K562 (cell line): ENCODE measurements around the gene RPL36AL. TPM values are rescaled to one million over a fixed set of nuclear protein-coding genes. Genes with fewer than 3 reads are reported as not detected.

Source experiments
- ATAC-seq: fragments of 200-7000 bp; cut with Tn5 transposase; 3 replicates; pipeline ENCODE4 v1.9.1; 2020; ENCODE audit warnings: moderate library complexity
- BruUV-seq: library from RNA; stranded (reverse); fragments of 400-500 nt; replicated peaks from 2 replicates; lab custom pipeline; 2021; lab: Mats Ljungman, UMichigan
- CTCF ChIA-PET: fragments of 300-600 bp; formaldehyde crosslinking; extraction: SDS; loops from one replicate; lab custom pipeline; 2021; ENCODE audit warnings: low intra/inter-chr PET ratio; lab: Yijun Ruan, JAX
- POLR2A ChIA-PET: fragments of 300-600, 350-650 bp; sonication (Branson Sonifier 250); formaldehyde crosslinking; extraction: SDS; loops from one replicate; lab custom pipeline; 2021; ENCODE audit warnings: antibody characterized with exemption, inconsistent platforms; lab: Yijun Ruan, JAX
- DNase-seq, 4 experiments: peaks; one replicate each; pipeline versions ENCODE4 v3.0.0 to v3.0.0-alpha.2; 2011 to 2018; ENCODE audit warnings: low spot score in 3 of 4, mixed read lengths in 3 of 4; ENCODE audit errors: extremely low read depth in 1 of 4
- FAIRE-seq: peaks from 2 replicates; lab custom pipeline; 2011; peaks lifted over from hg19 to GRCh38; lab: Jason Lieb, UNC
- H2AFZ ChIP-seq: 2 replicates; pipeline ENCODE4 v1.6.0; 2011; ENCODE audit warnings: low read depth, low read length, control low read depth, inconsistent platforms
- H3K27ac ChIP-seq: fragments of 200-600 bp; 3 replicates; pipeline ENCODE4 v1.8.0; 2011; ENCODE audit warnings: low read depth, mild to moderate bottlenecking, control low read depth, inconsistent platforms, low read length, moderate library complexity, mixed read lengths; ENCODE audit errors: extremely low read depth
- H3K27me3 ChIP-seq, 2 experiments: fragments of 300-600 bp in 1 of 2; 2 replicates in 1 of 2; 3 replicates in 1 of 2; pipeline versions ENCODE4 v1.6.0 to v1.8.0; 2011; ENCODE audit warnings: inconsistent platforms in 2 of 2, low read length in 2 of 2, mild to moderate bottlenecking in 1 of 2, mixed read lengths in 1 of 2, moderate library complexity in 1 of 2; ENCODE audit not compliant: control insufficient read depth in 2 of 2, insufficient read depth in 2 of 2
- H3K36me3 ChIP-seq: fragments of 300-600 bp; 3 replicates; pipeline ENCODE4 v1.8.0; 2011; ENCODE audit warnings: mild to moderate bottlenecking, low read length, inconsistent platforms; ENCODE audit not compliant: control insufficient read depth, insufficient read depth
- H3K4me1 ChIP-seq, 2 experiments: fragments of 200-600 bp in 1 of 2; replicated peaks in 1 of 2; 2 replicates in 1 of 2; 3 replicates in 1 of 2; pipeline versions ENCODE4 v1.5.1 to v1.8.0; 2011; ENCODE audit warnings: inconsistent platforms in 2 of 2, low read length in 2 of 2, mild to moderate bottlenecking in 1 of 2, mixed read lengths in 1 of 2, moderate library complexity in 1 of 2; ENCODE audit not compliant: control insufficient read depth in 2 of 2, insufficient read depth in 2 of 2
- H3K4me2 ChIP-seq: 2 replicates; pipeline ENCODE4 v1.6.1; 2011; ENCODE audit warnings: low read length, control low read depth, inconsistent platforms, mixed read lengths; ENCODE audit not compliant: insufficient read depth
- H3K4me3 ChIP-seq: fragments of 200-600 bp; sonication (generic), shearing (Covaris generic); 2 replicates; pipeline ENCODE4 v1.5.1; 2016; ENCODE audit warnings: control low read depth, inconsistent platforms
- H3K79me2 ChIP-seq: fragments of 200-600 bp; 3 replicates; pipeline ENCODE4 v1.8.0; 2011; ENCODE audit warnings: low read length, inconsistent platforms; ENCODE audit not compliant: control insufficient read depth, insufficient read depth
- H3K9ac ChIP-seq, 2 experiments: 2 replicates each; pipeline versions ENCODE4 v1.6.0 to v1.6.1; 2011; ENCODE audit warnings: low read depth in 2 of 2, low read length in 2 of 2, control low read depth in 1 of 2, inconsistent platforms in 1 of 2, mild to moderate bottlenecking in 1 of 2, mixed read lengths in 1 of 2; ENCODE audit not compliant: insufficient read depth in 1 of 2
- H3K9me1 ChIP-seq: one replicate; pipeline ENCODE4 v1.6.0; 2011; ENCODE audit warnings: inconsistent platforms, mild to moderate bottlenecking, low read length, moderate library complexity; ENCODE audit not compliant: control insufficient read depth, insufficient read depth
- H3K9me3 ChIP-seq: replicated peaks from 2 replicates; pipeline ENCODE4 v1.5.1; 2011; ENCODE audit warnings: low read depth, low read length, inconsistent platforms; ENCODE audit not compliant: control insufficient read depth, insufficient read depth
- H4K20me1 ChIP-seq: replicated peaks from 2 replicates; pipeline ENCODE4 v1.6.1; 2011; ENCODE audit warnings: low read length, inconsistent platforms, mixed read lengths; ENCODE audit not compliant: control insufficient read depth, insufficient read depth
- BMI1 ChIP-seq: fragments of 150-350 bp; IDR thresholded peaks from 2 replicates; pipeline ENCODE4 v1.6.1; 2014; ENCODE audit warnings: low read length
- CSDE1 ChIP-seq, 2 experiments: fragments of 450-650 bp; IDR thresholded peaks; 2 replicates each; pipeline ENCODE4 v1.6.1; 2016; ENCODE audit warnings: mild to moderate bottlenecking in 1 of 2
- DIDO1 ChIP-seq: fragments of 450-650 bp; IDR thresholded peaks from 2 replicates; pipeline ENCODE4 v1.6.1; 2016; ENCODE audit warnings: low read depth, missing biosample characterization, missing genetic modification characterization
- NCOA2 ChIP-seq, 2 experiments: fragments of 450-650 bp; IDR thresholded peaks; 2 replicates each; pipeline ENCODE4 v1.6.1; 2018; ENCODE audit warnings: mild to moderate bottlenecking in 2 of 2, moderate library complexity in 1 of 2; ENCODE audit not compliant: partially characterized antibody in 2 of 2
- PRPF4 ChIP-seq: fragments of 200-400 bp; formaldehyde crosslinking; IDR thresholded peaks from one replicate; pipeline ENCODE4 v1.6.1; 2017; ENCODE audit warnings: low read length, low read depth, mild to moderate bottlenecking; ENCODE audit not compliant: insufficient read depth, poor library complexity, severe bottlenecking
- SRSF3 ChIP-seq: fragments of 200-400 bp; formaldehyde crosslinking; IDR thresholded peaks from 2 replicates; pipeline ENCODE4 v1.6.1; 2016; ENCODE audit warnings: mild to moderate bottlenecking, low read length, moderate library complexity; ENCODE audit not compliant: insufficient read depth
- TEAD1 ChIP-seq, 2 experiments: fragments of 450-650 bp in 1 of 2; sonication (generic) in 1 of 2; formaldehyde crosslinking; IDR thresholded peaks; 2 replicates each; pipeline versions ENCODE4 v1.4.0 to v1.8.0; 2020 to 2022; ENCODE audit warnings: mild to moderate bottlenecking in 2 of 2, missing genetic modification reagents in 1 of 2
- ZBTB40 ChIP-seq, 2 experiments: fragments of 450-650 bp in 1 of 2; sonication (generic) in 1 of 2; formaldehyde crosslinking in 1 of 2; IDR thresholded peaks; 2 replicates each; pipeline versions ENCODE4 v1.7.1 to v1.9.0; 2016 to 2022; ENCODE audit warnings: inconsistent platforms in 1 of 2, mild to moderate bottlenecking in 1 of 2, missing genetic modification reagents in 1 of 2
- WGBS: fragments of 100-300 bp; shearing (Covaris generic); methylation state at CpG from one replicate; pipeline ENCODE4 v1.1.6; 2016; ENCODE audit warnings: low coverage, mixed read lengths; ENCODE audit not compliant: insufficient coverage; ENCODE audit errors: missing lambda C conversion rate; 5-methylcytosine and 5-hydroxymethylcytosine counted together
- in situ Hi-C: fragments of 300-500 bp; cut with MboI; formaldehyde crosslinking; loops from 4 replicates; pipeline ENCODE4 v1.15.0; 2018; ENCODE audit warnings: inconsistent platforms, mixed read lengths
- intact Hi-C: fragments of 100-400 bp; cut with micrococcal nuclease; formaldehyde crosslinking; loops from 2 replicates; pipeline ENCODE4 v1.14.2; 2022
- polyA plus RNA-seq, 8 experiments: library from polyadenylated mRNA; depleted of rRNA in 4 of 8; stranded (reverse) in 5 of 8; unstranded in 3 of 8; fragments of >200 nt; fragmentation: Nextera tagmentation in 2 of 8; fragmentation: Illumina TruSeq in 1 of 8; extraction: Ambion mirVana in 2 of 8; extraction: Trizol in 1 of 8; gene quantifications; 2 replicates each; pipeline versions ENCODE4 v1.2.1 to v1.2.3, GENCODE V29; 2011 to 2014; ENCODE audit warnings: inconsistent platforms in 1 of 8, missing spikeins in 1 of 8
- total RNA-seq, 7 experiments: library from RNA; depleted of rRNA in 6 of 7; stranded (reverse); fragments of >200 nt in 6 of 7; fragmentation: Illumina TruSeq in 2 of 7; extraction: Trizol in 2 of 7; gene quantifications; 2 replicates each; pipeline versions ENCODE4 v1.2.1 to v1.2.3, GENCODE V29; 2011 to 2021; ENCODE audit warnings: low replicate concordance in 1 of 7

The RPL36AL gene
- total and polyA plus RNA-seq, 9 of the 15 experiments (the other 6 are each of a cell fraction or from before 2014, with no cell fraction given): 146 to 674 (median 360) TPM

GRCh38 chr14:49620182-49621113, at the start of gene RPL36AL, which contains the start of gene MGAT2 (continued):
- TF ChIP-seq NCOA2 (IDR thresholded peaks at IDR 0.05; ENCODE audit: partially characterized antibody in 2 of 2) (no peak), DIDO1 (no peak), CSDE1 (IDR thresholded peaks at IDR 0.05) (no peak; a peak in 1 of 4 replicates), SRSF3 (no peak), TEAD1 (CRISPR knock-in tag; IDR thresholded peaks at IDR 0.05) (no peak), PRPF4 (no peak)

- Histone ChIP-seq H3K9me3 (no peaks in the 10 kb centered on the region), H3K4me1 (no peaks in the 10 kb centered on the region; a peak in 1 of 5 replicates), H3K36me3 (peaks cover 44% of the 10 kb centered on the region), H3K27me3 (no peaks in the 10 kb centered on the region), H4K20me1 (no peaks in the 10 kb centered on the region), H3K9me1 (no peaks in the 10 kb centered on the region), H3K27ac (no peak overlapping the region), H3K4me3 (no peak overlapping the region), H2AFZ (no peak overlapping the region), H3K79me2 (no peaks in the 10 kb centered on the region), H3K4me2 (no peak overlapping the region), H3K9ac (no peak overlapping the region)
- FAIRE-seq: no peak
- 50% methylated on average over 2 of the region's 2 CpGs for WGBS
- in situ Hi-C loops: no loop called here
- no peak for ATAC-seq
- BruUV-seq: no TSS peak
- intact Hi-C loops: no loop called here
- ChIA-PET CTCF (no interaction called here), POLR2A (no interaction called here)
- DNase-seq: no peak
- no peak for TF ChIP-seq BMI1
- TF ChIP-seq ZBTB40 (IDR thresholded peaks at IDR 0.05): no peak
- no peak for TF ChIP-seq ZBTB40 (CRISPR knock-in tag; IDR thresholded peaks at IDR 0.05)
- TF ChIP-seq DIDO1: no peak
Measured at GRCh38 chr14:49659526-49660455, 39.4 kb upstream of the RPL36AL start.
